Urothelium cell line (cell line): ENCODE results near the gene UBXN2A.
A peak's percentile ranks its signal among the peaks of the same experiment; 100 is the strongest.
"Not testable (repeated sequence)": the region's sequence is repeated elsewhere in the genome, so short reads cannot be mapped to it uniquely, and the experiment has no call there.

ENCODE experiments used
- DNase-seq: peaks from one replicate; pipeline ENCODE4 v3.0.0; 2011; ENCODE audit warnings: low spot score, mixed read lengths
- FAIRE-seq: peaks from 2 replicates; lab custom pipeline; 2011; peaks lifted over from hg19 to GRCh38; lab: Jason Lieb, UNC

The UBXN2A gene

DNA sequence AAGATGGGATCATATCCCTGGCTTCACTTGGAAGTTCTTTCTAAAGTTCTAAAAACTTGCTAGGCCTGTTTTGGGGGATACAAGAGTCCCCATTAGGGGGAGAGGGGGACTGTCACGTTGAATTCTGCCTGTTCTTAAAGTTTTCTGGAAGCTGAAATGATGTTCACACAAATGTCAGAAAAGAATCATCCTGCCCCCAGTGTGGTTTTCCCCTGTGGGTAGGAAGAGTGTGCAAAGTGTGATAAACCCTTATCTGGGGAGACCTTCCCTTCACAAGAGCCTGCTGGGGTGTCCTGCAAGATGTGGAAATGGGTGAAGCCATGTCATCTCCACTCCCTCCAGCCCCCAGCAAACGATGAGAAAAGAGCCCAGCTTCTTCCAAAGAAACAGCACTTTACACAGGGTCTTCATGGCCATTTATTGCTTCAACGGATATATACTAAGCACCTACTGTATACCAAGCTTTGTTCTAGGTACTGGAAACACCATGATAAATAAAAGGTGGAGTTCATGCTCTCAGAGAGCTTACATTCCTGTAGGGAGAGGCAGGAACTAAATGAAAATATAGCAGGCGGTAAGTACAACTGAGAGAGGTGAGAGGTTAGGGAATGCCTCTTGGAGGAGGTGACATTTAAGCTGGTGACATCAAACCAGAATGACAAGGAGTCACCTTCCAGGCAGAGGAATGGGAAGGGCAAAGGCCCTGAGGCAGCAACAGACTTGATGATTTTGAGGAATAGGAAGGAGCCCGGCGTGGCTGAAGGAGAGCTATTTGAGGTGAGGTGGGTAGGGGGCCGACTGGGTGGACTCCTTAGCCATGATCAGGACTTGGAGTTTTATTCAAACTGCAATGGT is 71.2 kb downstream of the UBXN2A start:
- DNase-seq: no peak
- FAIRE-seq: no peak

DNA sequence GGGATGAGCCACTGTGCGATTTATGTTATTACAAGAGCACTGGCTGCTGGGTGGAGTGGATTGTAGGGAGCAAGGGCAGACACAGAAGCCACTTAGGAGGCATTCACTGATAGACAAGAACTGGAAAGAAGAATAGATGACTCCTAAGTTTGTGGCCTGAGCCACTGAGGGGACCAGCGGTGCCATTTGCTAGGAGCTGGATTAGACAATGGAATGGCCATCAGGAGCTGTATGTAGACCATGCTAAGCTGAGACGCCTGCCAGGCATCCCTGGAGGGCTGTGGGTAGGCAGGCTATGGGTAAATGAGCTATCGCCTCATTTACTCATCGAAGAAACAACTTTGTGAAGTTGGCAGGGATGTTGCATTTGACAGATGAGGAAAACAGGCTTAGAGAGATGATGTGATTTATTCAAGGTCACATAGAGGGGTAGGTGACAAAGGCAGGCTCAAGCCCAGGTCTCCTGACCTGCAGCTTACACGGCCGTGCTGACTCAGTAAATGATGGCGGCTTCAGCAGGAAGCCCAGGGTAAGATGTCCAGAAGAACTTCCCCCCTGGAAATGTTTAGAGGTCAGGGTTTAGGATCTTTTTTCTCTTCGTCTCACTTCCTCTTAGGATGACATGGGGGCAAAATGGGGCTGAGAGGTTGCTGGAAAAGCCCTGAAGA is 72.4 kb downstream of the UBXN2A start:
- no peak for FAIRE-seq
- no peak for DNase-seq

DNA sequence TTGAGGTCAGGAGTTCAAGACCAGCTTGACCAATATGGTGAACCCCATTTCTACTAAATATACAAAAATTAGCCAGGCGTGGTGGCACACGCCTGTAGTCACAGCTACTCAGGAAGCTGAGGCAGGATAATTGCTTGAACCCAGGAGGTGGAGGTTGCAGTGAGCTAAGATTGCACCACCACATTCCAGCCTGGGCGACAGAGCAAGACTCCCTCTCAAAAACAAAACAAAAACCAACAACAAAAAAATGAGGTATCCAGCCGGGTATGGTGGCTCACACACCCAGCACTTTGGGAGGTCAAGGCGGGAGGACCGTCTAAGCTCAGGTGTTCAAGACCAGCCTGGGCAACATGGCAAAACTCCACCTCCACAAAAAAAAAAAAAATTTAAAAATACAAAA is 74.6 kb downstream of the UBXN2A start:
- DNase-seq, FAIRE-seq: not testable (repeated sequence)

DNA sequence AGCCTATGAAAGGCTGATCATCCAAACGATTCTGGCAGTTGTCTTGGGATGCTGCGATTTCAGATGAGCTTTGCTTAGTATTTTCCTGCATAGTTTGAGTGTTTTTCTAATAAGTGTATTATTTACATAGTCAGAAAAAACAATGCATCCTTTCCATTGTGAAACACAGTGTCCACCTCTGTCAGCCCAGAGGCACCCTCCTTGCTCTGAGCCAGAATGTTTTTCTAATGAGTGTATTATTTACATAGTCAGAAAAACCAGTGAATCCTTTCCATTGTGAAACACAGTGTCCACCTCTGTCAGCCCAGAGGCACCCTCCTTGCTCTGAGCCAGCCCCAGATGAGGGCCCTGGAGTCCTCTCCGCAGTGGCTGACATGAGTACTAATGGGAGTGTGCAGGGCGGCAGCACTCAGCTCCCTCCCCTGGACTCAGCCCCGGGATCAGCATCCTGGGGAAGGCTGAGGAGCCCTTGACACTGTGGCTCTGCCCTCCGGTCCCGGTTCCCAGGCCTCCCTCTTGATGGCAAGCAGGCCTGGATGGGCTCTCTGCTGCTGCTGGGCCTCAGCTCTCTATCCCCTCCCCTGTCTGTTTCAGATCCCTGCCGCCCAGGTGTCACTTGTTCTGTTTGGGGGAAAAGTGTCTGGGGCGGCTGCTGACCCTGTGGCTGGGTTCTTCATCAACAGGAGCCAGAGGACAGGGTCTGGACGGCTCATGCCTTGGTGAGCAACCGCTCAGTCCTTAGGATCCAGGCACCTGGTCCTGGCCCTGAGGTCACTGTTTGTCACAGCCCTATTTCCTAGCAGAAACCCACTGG is 75.5 kb downstream of the UBXN2A start:
- FAIRE-seq: peak; percentile 23
- DNase-seq: peak; percentile 68

DNA sequence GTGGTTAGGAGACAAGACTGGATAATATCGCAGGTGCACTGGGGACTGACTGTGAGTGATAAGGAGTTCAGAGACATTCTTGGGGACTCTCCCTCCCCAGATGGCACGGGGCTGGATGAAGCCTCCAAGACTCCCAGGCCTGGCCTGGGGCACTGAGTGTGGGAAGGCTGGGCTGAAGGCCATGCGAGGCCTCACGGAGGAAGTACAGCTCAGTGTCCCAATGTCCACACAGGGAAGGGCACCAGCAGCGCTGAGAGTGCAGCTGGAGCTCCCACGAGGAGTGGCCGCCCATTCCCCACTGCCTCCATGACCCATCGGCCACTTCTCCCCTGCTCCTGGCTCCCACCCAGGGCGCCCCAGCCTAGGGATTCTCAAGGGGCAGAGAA is 76.1 kb downstream of the UBXN2A start:
- no peak for FAIRE-seq
- DNase-seq: no peak

DNA sequence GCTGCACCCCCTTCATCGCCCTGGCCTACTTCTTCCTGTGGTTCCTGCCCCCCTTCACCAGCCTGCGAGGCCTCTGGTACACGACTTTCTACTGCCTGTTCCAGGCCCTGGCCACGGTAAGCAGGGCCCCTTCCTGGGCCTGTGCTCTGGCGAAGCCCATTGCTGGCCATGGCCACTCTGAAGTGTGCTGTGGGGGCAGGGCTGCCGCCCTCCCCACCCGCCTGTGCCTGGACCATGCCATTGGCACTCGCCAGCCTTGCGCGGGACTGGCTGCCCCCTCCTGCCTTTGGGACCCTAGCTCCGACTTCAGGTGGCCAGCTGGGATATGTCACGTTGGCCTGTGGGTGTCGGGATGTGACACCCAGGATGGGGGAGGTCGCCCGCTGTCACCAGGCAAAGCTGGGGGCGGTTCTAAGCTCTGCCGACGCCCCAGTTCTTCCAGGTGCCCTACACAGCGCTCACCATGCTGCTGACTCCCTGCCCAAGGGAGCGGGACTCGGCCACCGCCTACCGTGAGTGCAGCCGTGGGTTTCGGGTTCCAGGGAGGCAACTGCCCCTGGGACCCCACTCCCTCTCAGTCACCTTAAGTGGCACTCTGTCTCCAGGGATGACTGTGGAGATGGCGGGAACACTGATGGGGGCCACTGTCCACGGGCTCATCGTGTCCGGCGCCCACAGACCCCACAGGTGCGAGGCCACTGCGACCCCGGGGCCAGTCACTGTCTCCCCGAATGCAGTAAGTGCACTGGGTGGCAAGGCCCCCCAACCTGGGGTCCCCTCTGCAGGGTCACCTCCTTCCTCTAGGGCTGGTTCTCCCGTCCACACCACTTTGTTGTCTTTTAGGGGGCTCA is 76.8 kb downstream of the UBXN2A start:
- DNase-seq (no peak), FAIRE-seq (no peak)

DNA sequence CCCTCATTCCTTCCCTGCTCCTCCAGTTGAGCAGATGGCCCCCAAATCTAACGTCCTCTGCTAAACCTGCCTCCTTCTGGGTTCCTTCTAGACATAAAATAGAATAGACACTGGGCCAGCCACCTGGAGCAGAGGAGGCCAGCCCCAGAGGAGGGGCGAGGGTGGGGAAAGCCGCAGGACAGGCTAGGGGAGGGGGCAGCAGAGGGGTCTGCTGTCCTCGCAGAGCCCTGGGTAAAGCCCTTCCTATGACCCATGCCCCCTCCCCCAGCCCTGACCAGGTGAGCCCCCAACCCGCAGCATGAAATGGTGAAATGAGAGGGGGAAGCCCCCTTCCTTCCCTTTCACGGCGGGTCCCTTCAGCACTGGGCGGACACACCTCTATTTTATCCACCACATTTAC is 77.4 kb downstream of the UBXN2A start:
- no peak for DNase-seq
- FAIRE-seq: no peak

DNA sequence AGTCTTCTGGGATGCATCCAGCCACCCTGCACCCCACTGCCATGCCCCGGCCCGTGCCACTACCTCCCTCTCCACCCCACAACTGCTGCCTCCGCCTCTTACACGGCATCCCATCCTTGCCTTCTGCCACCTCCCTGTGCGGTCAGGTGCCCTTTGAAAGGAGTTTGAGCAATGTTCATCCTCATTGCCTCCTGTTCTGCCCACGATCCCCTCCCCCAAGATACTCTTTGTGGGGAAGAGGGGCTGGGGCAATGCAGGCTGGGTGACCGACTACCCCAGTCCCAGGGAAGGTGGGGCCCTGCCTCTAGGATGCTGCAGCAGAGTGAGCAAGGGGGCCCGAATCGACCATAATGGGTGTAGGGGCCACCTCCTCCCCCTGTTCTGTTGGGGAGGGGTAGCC is 78.0 kb downstream of the UBXN2A start:
- FAIRE-seq (no peak), DNase-seq (no peak)

DNA sequence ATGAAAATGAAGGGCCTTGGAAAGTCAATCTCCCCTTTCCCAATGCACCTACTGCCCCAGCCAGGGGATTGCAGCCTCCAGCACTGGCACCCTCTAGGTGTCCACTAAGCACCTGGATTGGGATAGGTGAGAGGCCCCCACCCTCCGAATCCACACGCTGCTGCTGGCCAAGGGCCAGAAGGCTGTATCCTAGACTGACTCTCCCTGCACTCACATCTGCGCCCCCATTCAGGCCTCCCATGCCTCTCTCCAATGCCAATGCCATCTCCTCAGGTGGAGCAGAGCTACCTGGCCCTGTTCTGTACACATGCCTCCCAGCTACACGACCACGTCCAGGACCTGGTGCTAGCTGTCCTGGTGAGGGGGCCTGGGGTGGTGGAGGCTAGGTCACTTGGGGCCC is 79.5 kb downstream of the UBXN2A start:
- DNase-seq: no peak

DNA sequence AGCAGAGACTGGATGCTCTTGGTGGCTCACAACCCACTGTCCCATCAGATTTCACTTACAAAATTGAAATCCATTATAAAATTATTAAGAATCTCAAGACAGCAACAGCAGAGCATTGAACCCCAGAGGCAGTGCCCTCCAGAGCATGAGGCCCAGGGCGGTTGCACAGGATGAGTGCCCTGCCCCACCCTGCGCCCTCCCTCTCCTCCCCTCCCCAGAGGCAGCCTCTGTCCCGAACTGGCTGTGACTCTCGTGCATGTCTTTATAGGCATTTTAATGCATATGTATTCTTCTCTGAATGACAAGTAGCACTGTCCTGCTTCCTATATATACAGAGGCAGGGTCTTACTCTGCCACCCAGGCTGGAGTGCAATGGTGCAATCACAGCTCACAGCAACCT is 80.0 kb downstream of the UBXN2A start:
- no peak for FAIRE-seq
- no peak for DNase-seq

More for the DNA sequence above, 79.5 kb downstream of the UBXN2A start:
- no peak for FAIRE-seq

DNA sequence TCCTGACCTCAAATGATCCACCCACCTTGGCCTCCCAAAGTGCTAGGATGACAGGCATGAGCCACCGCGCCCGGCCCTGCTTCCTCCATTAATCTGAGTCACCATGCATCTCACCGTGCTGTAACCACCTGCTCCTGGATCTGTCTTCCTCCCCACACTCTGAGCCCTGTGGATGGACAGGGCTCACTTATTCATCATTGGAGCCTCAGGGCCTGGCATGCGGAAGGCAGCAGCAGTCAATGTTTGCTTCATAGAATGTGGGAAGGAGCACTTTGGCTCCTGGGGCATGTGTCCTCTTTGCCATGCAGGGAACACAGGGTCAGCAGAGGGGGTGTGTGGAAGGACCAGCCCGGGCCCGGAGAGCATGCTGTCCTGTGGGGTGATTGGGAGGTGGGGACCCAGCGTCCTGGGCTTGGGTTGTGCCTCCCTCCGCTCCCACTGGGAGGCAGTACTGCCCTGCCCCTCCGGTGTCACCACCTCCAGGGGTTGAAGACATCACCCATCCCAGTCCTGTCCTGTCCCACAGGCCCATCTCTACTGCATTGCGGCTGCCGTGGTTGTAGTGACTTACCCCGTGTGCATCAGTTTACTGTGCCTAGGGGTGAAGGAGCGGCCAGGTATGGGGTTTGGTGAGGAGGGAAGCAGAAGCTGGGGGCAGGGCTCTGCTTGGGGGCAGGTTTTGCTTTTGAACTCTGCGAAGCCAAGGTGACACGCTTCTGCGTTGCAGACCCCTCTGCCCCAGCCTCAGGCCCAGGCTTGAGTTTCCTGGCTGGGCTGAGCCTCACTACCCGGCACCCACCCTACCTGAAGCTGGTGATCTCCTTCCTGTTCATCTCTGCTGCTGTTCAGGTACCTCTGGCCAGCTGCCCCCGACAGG is 81.1 kb downstream of the UBXN2A start:
- FAIRE-seq (peak; percentile 73), DNase-seq (no peak)

DNA sequence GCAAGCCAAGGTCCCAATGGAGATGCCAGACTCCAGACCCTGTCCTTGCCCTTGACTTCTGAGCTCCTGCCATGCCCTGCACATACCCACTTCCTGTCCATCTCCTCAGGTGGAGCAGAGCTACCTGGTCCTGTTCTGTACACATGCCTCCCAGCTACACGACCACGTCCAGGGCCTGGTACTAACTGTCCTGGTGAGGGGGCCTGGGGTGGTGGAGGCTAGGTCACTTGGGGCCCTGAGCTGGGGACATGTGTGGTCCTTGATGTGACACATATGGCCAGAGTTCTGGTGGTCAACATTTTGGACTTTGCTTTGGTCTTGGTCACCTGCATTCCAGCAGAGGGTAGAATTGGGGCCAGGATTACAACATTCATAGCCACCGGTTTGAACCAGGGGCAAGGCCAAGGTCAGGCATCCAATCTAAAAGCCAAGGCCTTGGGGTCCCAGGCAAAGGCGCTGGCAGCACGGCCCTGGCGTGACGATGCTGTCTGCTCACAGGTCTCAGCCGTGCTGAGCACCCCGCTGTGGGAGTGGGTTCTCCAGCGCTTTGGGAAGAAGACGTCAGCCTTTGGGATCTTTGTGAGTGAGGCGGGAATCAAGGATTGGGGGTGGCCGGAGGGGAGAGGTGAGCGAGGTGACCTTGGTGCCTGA is 82.2 kb downstream of the UBXN2A start:
- peak; percentile 30 for FAIRE-seq
- no peak for DNase-seq

DNA sequence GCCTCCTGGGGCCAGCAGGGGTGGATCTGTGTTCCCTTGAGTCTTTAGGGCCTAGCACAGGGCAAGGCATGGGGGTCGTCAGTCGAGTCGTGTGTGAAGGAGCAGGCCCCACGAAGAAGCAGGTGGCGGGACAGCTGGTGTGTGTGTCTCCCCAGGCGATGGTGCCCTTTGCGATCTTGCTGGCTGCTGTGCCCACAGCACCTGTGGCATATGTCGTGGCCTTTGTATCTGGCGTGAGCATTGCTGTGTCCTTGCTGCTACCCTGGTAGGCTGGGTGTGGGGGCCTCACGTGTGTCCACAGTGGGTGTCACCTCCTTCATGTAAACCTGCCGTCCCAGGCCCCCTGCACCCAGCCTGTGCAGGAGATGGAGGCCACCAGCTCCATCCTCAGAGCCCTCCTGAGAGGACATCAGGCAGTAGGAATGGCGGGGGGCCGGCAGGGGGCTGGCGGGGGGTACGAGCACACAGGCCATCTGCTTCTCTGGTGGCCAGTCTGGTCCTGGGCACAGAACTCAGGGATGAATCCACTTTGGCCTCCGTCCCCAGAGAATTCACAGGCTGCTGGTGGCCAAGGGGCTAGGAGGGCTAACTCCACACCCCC is 82.8 kb downstream of the UBXN2A start:
- DNase-seq (no peak), FAIRE-seq (no peak)

DNA sequence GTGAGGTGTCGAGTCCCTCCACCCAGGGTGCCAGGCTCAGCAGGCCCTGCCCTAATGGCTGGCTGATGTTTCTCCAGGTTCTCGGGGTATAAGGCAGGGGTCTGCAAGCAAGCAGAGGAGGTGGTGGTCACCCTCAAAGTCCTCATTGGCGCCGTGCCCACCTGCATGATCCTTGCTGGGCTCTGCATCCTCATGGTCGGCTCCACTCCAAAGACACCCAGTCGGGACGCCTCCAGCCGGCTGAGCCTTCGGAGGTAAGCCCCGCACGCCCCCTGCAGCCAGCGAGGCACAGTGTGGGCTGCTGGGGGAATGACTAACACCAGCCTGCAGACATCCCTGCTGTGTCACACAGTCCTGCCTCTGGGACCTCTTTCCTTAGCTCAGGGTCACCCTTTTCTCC is 83.8 kb downstream of the UBXN2A start:
- FAIRE-seq (no peak), DNase-seq (no peak)

DNA sequence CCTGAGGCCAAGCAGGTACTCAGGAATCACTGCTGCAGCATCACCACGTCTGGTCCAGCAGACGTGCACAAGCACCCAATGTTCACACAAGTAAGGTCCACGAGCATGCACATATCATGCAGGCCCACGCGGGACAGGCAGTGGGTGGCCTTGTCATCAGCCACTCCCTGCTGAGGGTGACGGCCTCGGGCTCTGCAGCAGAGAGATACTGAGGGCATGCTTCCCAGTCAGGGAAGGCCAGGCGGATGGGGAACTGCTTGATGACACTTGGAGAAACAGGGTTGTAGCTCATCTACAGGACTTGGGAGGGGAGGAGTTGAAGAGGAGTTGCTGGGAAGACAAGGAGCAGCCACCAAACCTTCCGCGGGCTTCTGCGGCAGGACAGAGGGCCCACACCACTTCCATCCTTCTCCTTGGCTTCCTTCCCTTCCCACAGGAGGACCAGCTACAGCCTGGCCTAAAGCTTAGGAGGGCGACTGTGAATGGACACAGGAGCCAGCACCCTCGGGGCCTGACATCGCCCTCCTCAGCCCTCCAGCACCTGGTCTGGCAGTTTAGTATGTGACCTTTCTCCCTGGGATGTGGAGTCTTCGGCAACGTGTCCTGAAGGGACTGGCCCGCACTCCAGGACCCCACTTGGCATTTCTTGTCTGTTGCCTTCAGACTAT is 84.9 kb downstream of the UBXN2A start:
- no peak for DNase-seq
- no peak for FAIRE-seq

DNA sequence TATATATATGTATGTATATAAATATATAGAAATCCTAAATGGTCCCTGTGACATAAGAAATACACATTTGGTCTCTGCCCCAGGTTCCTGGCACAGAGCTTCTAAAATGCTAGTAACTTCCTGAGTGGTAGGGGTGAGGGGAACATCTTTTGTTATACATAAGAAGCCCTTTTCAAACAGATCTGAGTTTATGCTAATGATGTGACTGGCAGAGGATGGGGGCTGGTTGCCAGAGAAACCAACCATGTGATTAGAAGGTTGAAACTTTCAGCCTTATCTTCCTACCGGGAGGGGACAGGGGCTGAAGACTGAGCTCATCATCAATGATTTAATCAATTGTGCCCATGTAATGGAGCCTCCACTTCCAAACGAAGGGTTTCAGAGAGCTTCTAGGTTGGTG is 86.0 kb downstream of the UBXN2A start:
- DNase-seq: no peak
- FAIRE-seq: no peak

DNA sequence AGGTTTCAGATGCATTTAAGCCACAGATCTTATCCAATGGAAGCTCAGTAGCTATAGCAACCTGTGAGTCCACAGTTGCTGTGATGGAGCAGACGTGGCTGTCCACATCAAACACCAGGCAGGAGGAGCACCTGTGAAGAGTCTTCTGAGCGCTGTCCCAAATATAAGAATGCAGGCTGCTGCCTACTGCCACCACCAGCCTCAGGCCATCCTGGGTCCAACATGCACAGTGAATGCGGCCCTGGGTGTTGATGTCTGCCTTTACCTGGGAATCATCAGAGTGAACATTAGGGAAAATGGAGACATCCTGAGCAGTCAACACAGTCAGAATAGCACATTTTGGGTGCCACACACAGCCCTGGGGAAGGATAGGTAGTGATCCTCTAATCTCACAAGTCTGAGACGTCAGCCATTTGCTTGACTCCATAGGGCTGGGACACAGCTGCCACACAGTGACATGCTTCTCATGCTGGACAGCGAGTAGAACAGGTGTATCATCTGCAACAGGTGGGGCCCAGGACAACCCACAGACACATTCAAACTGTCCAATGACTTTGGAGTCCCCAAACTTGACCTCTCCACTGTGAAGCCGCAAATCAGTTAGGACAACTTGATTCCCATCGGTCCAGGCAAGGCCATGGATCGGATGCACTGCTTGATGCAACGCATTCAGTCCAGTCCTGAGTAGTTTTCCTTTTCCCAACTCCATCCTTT is 98.7 kb downstream of the UBXN2A start:
- no peak for FAIRE-seq

DNA sequence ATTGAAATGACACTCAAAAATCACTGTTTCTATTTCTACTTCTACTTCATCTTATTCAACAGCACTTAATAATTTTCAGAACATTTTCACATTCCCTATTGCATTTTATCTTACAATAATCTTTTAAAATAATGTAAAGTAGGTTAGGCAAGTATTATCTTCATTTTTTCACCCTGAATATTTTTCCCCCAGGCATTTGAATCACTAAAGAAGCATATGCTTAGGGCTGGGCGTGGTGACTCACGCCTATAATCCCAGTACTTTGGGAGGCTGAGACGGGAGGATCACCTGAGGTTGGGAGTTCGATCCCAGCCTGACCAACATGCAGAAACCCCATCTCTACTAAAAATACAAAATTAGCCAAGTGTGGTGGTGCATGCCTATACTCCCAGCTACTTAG is 100.2 kb downstream of the UBXN2A start:
- DNase-seq (no peak), FAIRE-seq (no peak)

More for the DNA sequence above, 98.7 kb downstream of the UBXN2A start:
- no peak for DNase-seq
